Thyroid gland (tissue), 4 donors: ENCODE results near the gene TNFSF4. TPM values are rescaled to one million over a fixed set of nuclear protein-coding genes. Genes with fewer than 3 reads are reported as not detected.

Source experiments
- DNase-seq, 2 donors: peaks; one replicate each; pipeline ENCODE4 v3.0.0-alpha.2; 2019
- H3K27ac ChIP-seq, 3 donors: fragments of 200-600 bp; sonication (generic); 1 replicate in 2 of 3; 2 replicates in 1 of 3; pipeline ENCODE4 v1.5.1; 2016 to 2019; ENCODE audit warnings: mild to moderate bottlenecking in 1 of 3, moderate library complexity in 1 of 3
- H3K27me3 ChIP-seq: fragments of 200-600 bp; sonication (generic); one replicate; pipeline ENCODE4 v1.5.1; 2019
- H3K36me3 ChIP-seq, 2 donors: fragments of 200-600 bp; sonication (generic); one replicate each; pipeline ENCODE4 v1.5.1; 2016 to 2019
- H3K4me1 ChIP-seq, 2 donors: fragments of 200-600 bp; sonication (generic); one replicate each; pipeline ENCODE4 v1.5.1; 2017 to 2019
- H3K4me3 ChIP-seq, 3 donors: fragments of 200-600 bp; sonication (generic); replicated peaks in 1 of 3; 1 replicate in 2 of 3; 2 replicates in 1 of 3; pipeline ENCODE4 v1.5.1; 2016; ENCODE audit warnings: mild to moderate bottlenecking in 1 of 3
- H3K9me3 ChIP-seq: fragments of 200-600 bp; sonication (generic); one replicate; pipeline ENCODE4 v1.5.1; 2017
- POLR2A ChIP-seq, 2 donors: fragments of 450-650 bp; IDR thresholded peaks; one replicate each; pipeline ENCODE4 v1.6.1; 2017; ENCODE audit warnings: antibody characterized with exemption in 2 of 2, mild to moderate bottlenecking in 2 of 2, moderate library complexity in 1 of 2
- WGBS, 2 donors: methylation state at CpG; one replicate each; pipeline ENCODE4 v1.1.5; 2017; 5-methylcytosine and 5-hydroxymethylcytosine counted together
- intact Hi-C: fragments of 100-400 bp; cut with DNase I; formaldehyde crosslinking; loops from one replicate; pipeline ENCODE4 v1.15.1; 2023
- total RNA-seq, 4 donors: library from RNA; depleted of rRNA; stranded (reverse); fragments of >200 nt; gene quantifications; one replicate each; pipeline ENCODE4 v1.2.3, GENCODE V29; 2016
- TF ChIP-seq, protein P1 (sequence below), 6 experiments: fragments of 200-600 bp in 3 of 6; fragments of 450-650 bp in 3 of 6; sonication (generic) in 3 of 6; IDR thresholded peaks; one replicate each; pipeline ENCODE4 v1.5.1; 2016 to 2019; ENCODE audit warnings: antibody characterized with exemption in 6 of 6, mild to moderate bottlenecking in 2 of 6, inconsistent platforms in 1 of 6, moderate library complexity in 1 of 6

TNFSF4 gene
- total RNA-seq, 4 donors from 2014 or later, result 0.13 to 0.63 (median 0.41) TPM

DNA sequence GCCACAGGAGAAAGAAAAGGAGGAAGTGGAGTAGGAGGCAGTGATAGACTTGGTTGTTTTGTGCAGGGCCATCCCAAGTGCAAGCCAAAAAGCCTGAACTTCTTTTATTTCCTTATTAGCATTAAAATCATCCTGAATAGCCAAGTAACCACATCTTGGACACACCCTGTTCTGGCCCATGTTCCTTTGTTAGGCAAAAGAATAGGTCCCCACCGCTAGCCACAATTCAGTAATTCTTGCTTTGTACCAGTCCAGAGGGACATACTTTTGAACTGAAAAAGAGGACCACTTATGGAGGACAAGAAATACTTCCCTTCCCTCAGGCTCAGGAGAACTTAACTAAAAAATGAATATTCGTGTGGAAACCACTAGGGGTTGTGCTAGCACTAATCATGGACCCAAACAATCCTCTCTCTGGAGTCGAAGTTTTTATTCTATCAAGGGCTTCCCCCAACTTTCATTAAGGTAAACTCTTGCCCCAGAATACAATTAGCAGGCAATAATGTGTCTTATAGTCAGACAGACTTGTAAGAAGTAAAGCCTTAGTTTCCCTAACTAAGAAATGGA lies 19.4 kb downstream of the TNFSF4 start:
- Histone ChIP-seq H3K27ac (no peak overlapping the region), H3K4me3 (no peak overlapping the region), H3K36me3 (no peaks in the 10 kb centered on the region), H3K9me3 (no peaks in the 10 kb centered on the region), H3K27me3 (no peaks in the 10 kb centered on the region), H3K4me1 (peaks cover 19 to 22% of the 10 kb centered on the region in 2 donors)
- DNase-seq, result no peak
- intact Hi-C loops, result no loop called here
- 80 to 94% methylated on average over 3 of the region's 3 CpGs for WGBS, 2 donors
- no peak for TF ChIP-seq POLR2A (IDR thresholded peaks at IDR 0.05)
- TF ChIP-seq, protein P1, sequence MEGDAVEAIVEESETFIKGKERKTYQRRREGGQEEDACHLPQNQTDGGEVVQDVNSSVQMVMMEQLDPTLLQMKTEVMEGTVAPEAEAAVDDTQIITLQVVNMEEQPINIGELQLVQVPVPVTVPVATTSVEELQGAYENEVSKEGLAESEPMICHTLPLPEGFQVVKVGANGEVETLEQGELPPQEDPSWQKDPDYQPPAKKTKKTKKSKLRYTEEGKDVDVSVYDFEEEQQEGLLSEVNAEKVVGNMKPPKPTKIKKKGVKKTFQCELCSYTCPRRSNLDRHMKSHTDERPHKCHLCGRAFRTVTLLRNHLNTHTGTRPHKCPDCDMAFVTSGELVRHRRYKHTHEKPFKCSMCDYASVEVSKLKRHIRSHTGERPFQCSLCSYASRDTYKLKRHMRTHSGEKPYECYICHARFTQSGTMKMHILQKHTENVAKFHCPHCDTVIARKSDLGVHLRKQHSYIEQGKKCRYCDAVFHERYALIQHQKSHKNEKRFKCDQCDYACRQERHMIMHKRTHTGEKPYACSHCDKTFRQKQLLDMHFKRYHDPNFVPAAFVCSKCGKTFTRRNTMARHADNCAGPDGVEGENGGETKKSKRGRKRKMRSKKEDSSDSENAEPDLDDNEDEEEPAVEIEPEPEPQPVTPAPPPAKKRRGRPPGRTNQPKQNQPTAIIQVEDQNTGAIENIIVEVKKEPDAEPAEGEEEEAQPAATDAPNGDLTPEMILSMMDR (IDR thresholded peaks at IDR 0.05), result no peak

DNA sequence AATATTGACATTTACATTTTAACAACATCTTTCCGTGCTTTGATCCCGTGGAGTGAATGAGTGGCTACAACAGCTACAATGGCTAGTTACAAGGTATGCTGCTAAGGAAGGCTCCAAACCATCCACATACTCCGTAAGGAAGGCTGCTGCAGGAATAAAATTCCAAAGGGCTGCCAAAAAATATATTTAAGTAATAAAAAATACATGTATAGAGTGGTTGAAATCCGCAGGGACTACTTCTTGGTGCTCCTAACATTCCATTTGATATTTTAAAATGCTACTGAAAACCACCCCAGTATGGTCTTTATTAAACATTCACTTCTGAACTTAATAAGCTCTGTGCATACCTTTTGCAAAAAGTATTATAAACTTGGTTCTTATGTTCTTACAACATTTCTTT lies 25.3 kb downstream of the TNFSF4 start:
- Histone ChIP-seq H3K27me3 (no peaks in the 10 kb centered on the region), H3K27ac (no peak overlapping the region), H3K4me1 (no peaks in the 10 kb centered on the region), H3K4me3 (no peak overlapping the region), H3K36me3 (no peaks in the 10 kb centered on the region), H3K9me3 (no peaks in the 10 kb centered on the region)
- 62 to 93% methylated on average over 4 of the region's 4 CpGs for WGBS, 2 donors
- DNase-seq, result no peak
- intact Hi-C loops, result no loop called here
- TF ChIP-seq POLR2A (IDR thresholded peaks at IDR 0.05), result no peak
- TF ChIP-seq, protein P1 (IDR thresholded peaks at IDR 0.05), result no peak

DNA sequence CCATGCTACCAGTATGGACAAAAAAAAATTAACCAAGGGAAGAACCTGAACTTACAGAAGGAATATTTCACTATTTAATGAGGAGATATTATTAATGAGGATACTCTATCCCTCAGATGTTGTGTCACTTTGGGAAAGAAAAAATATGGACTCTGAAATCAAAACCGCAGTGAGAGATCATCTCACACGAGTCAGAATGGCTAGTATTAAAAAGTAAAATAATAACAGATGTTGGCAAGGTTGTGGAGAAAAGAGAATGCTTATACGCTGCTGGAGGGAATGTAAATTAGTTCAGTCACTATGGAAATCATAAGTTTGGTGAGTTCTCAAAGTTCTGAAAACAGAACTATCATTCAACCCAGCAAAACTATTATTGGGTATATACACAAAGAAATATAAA lies 30.9 kb downstream of the TNFSF4 start:
- no peaks in the 10 kb centered on the region for H3K9me3 ChIP-seq
- no peaks in the 10 kb centered on the region for H3K36me3 ChIP-seq
- H3K27me3 ChIP-seq, result no peaks in the 10 kb centered on the region
- WGBS, 2 donors, result 94 to 97% methylated on average over 3 of the region's 3 CpGs
- H3K4me1 ChIP-seq, result no peaks in the 10 kb centered on the region
- DNase-seq, result no peak
- no peak overlapping the region for H3K27ac ChIP-seq
- intact Hi-C loops, result no loop called here
- H3K4me3 ChIP-seq, result no peak overlapping the region
- no peak for TF ChIP-seq POLR2A (IDR thresholded peaks at IDR 0.05)
- TF ChIP-seq, protein P1 (IDR thresholded peaks at IDR 0.05), result no peak

DNA sequence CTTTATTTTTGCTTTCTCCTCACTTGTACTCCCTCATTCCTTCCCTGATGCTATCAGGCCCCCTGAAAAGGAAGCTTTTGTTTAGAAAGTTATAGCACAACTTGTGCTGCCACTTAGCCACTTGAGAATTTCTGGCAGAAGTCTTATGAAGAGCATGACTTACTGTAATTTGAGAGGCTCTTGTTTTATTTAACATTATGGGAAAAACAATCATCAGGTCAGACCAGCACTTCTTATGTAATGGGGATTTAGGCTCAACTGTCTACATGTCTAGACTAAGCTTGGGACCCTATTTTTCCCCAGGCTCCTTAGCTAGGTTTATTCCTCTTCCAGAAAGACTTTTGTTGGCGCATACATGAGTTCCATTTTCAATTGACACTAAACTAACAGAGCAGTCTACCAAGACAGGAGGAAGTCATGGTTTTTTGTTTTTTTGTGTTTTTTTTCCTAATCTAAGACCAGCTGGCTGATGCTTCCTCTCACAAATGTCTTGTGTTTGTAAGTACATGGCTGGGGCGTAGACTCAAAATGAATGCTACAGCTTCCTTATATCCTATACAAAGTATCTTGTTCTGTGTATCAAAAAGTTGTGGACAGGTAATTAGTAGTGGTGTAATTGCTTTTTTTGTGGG lies 31.5 kb downstream of the TNFSF4 start:
- Histone ChIP-seq H3K4me1 (no peaks in the 10 kb centered on the region), H3K9me3 (no peaks in the 10 kb centered on the region), H3K27me3 (no peaks in the 10 kb centered on the region), H3K27ac (no peak overlapping the region), H3K36me3 (no peaks in the 10 kb centered on the region), H3K4me3 (no peak overlapping the region)
- TF ChIP-seq POLR2A (IDR thresholded peaks at IDR 0.05), result no peak
- TF ChIP-seq, protein P1 (IDR thresholded peaks at IDR 0.05), result no peak
- intact Hi-C loops, result no loop called here
- WGBS, 2 donors, result 48 to 70% methylated on average over 2 of the region's 2 CpGs
- no peak for DNase-seq

DNA sequence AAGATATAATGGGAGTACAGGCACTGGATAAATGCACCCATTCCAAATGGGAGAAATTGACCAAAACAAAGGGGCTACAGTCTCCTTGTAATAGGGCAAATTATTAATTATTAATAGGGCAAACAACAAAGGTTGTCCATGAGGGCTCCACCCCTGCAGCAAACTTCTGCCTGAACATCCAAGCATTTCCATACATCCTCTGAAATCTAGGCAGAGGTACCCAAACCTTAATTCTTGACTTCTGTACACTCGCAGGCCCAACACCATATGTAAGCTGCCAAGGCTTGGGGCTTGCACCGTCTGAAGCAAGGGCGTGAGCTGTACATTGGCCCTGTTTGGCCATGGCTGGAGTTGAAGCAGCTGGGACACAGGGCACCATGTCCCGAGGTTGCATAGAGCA lies 33.7 kb downstream of the TNFSF4 start:
- 79 to 83% methylated on average over 4 of the region's 4 CpGs for WGBS, 2 donors

More for the DNA sequence above, 33.7 kb downstream of the TNFSF4 start:
- no peak overlapping the region for H3K27ac ChIP-seq
- H3K4me3 ChIP-seq, result no peak overlapping the region
- TF ChIP-seq, protein P1 (IDR thresholded peaks at IDR 0.05), result no peak
- no peak for TF ChIP-seq POLR2A (IDR thresholded peaks at IDR 0.05)
- H3K27me3 ChIP-seq, result no peaks in the 10 kb centered on the region
- H3K4me1 ChIP-seq, result no peaks in the 10 kb centered on the region
- intact Hi-C loops, result no loop called here
- no peaks in the 10 kb centered on the region for H3K9me3 ChIP-seq
- DNase-seq, result no peak
- H3K36me3 ChIP-seq, result no peaks in the 10 kb centered on the region
